ENCODE measurements around the gene RHBDF2.

Gene RHBDF2

DNA sequence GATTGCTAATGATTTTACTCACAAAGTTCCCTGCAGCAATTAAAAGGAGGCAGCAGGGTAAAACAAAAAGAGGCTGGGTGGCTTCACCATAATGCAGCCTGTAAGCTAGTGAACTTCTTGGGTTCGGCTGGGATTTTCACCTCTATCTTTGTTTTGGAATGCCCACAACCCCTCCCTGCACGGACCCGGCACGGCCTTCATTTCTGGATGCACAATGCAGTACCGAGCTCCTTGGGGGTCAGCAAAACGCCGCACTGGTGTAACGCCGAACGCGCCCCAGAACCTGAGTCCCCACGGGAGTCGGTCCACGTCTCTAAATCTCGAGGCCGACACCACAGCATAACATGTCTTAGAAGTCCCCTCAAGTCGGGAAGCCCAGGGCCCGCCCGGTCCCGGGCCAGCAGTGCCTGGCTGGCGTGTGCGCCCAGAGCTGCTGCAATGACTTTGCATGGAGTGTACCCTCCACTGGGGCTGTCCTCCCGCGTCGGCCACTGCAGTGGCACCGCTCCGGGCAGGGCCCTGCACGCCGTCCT lies 49.0 kb downstream of the RHBDF2 start:
- peak overlapping the region; percentile 67 for H3K4me3 ChIP-seq (ENCODE audit: low read depth, low read length)
- no peak for DNase-seq (ENCODE audit: low read depth)
- TF ChIP-seq, protein P1, sequence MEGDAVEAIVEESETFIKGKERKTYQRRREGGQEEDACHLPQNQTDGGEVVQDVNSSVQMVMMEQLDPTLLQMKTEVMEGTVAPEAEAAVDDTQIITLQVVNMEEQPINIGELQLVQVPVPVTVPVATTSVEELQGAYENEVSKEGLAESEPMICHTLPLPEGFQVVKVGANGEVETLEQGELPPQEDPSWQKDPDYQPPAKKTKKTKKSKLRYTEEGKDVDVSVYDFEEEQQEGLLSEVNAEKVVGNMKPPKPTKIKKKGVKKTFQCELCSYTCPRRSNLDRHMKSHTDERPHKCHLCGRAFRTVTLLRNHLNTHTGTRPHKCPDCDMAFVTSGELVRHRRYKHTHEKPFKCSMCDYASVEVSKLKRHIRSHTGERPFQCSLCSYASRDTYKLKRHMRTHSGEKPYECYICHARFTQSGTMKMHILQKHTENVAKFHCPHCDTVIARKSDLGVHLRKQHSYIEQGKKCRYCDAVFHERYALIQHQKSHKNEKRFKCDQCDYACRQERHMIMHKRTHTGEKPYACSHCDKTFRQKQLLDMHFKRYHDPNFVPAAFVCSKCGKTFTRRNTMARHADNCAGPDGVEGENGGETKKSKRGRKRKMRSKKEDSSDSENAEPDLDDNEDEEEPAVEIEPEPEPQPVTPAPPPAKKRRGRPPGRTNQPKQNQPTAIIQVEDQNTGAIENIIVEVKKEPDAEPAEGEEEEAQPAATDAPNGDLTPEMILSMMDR (IDR thresholded peaks at IDR 0.05; ENCODE audit: control insufficient read depth, extremely low read depth, insufficient read depth), result no peak

DNA sequence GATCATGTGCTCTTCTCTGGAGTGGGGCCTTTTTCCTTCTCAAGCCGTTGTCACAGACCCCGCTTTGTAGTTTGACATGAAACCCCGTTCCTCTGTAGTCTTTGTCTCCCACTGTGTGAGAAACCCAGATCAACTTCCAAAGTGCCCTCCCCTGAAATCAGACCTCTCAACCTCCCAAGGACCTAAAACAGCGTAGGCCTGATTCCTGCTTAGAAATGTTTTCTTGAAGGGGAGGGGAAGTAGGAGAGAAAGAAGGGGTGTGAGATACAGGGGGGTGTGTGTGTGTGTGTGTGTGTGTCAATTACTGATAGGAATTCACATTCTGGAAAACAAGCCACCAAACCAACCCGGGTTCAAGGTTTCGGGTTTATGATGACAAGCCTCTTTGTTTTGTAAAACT lies 49.7 kb downstream of the RHBDF2 start:
- H3K4me3 ChIP-seq (ENCODE audit: low read depth, low read length), result peak overlapping the region; percentile 67
- TF ChIP-seq, protein P1 (IDR thresholded peaks at IDR 0.05; ENCODE audit: control insufficient read depth, extremely low read depth, insufficient read depth), result no peak
- no peak for DNase-seq (ENCODE audit: low read depth)

DNA sequence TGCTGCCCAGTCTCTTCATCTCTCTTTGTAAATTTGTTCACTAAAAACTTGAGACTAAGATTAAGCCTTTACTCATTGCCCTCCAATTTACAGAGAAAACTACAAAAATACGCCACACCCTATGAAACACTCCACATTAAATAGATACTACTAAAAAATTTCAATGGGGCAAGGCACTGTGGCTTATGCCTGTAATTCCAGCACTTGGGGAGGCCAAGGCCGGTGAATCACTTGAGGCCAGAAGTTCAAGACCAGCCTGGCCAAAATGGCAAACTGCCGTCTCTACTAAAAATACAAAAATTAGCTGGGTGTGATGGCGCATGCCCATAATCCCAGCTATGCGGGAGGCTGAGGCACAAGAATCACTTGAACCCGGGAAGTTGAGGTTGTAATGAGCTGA lies 52.1 kb downstream of the RHBDF2 start:
- no peak for DNase-seq (ENCODE audit: low read depth)
- TF ChIP-seq, protein P1 (IDR thresholded peaks at IDR 0.05; ENCODE audit: control insufficient read depth, extremely low read depth, insufficient read depth), result no peak
- no peak overlapping the region for H3K4me3 ChIP-seq (ENCODE audit: low read depth, low read length)

DNA sequence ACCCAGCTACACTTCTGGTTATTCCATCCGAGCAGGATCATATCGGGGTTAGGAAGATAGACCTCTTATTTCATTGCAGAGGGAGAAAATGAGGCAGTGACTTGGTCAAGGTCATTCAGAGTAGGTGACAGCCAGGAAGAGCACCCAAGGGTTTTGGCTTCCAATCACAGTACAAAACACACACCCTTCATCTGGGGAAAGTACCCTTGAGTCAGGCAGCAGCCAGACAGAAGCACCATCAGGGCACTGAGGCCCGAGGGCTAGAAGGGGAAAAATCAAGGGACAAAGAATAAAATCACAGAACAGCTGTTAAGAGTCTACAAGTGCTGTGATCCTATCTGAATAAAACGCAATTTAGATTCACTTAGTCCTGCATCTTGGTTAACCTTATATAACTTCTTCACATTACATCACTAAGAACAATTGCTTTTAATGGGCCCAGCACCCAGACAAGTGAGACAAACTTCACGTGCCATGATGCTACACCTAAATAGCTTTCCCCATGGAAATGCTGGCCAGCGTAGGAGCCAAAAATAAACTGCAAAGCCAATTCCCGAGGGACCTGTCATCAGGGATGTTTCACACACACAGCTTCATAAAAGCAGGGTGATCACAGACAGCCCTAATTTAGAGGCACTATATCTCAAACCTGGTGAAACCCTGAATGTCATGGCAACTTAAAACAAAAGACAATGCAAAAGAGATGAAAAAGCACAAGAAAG lies 53.1 kb downstream of the RHBDF2 start:
- no peak for DNase-seq (ENCODE audit: low read depth)
- no peak overlapping the region for H3K4me3 ChIP-seq (ENCODE audit: low read depth, low read length)
- TF ChIP-seq, protein P1 (IDR thresholded peaks at IDR 0.05; ENCODE audit: control insufficient read depth, extremely low read depth, insufficient read depth), result no peak

DNA sequence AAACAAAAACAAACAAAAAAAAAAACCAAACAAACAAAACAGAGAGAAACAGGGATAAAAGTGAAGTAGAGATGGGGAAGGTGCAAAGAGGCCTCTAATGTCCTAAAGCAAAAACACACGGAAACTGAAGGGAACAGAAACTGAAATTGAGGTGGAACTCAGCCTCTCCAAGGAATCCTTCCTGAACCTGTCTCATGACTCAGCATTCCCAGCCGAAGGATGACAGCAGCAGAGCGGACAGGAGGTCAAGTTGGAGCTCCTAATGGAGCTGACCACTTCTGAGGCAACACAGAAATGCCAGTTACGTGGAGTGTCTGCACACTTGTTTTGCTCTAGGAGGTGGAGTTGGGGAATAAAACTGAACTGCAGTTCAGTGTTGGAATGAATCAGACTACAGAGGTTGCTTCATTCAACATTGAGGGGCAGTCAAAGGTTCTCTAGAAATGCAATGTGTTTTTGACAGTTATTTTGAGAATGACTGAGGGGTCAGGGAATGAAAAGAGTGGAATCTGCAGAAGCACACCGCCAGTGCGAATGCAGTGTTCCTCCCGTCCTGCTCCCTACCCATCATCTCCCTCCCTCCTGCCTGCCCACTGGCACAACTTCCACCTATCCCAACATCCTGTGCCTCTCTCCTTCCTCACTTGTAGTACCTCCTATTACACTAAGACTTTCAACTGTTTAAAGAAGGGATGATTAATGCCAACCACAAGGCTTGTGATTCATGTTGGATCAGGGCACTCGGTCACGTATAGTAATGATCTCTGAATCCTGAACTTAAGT lies 54.6 kb downstream of the RHBDF2 start:
- DNase-seq (ENCODE audit: low read depth), result no peak
- peak overlapping the region; percentile 27; the same call in 1 of the 2 replicates for H3K4me3 ChIP-seq (ENCODE audit: low read depth, low read length)
- TF ChIP-seq, protein P1 (IDR thresholded peaks at IDR 0.05; ENCODE audit: control insufficient read depth, extremely low read depth, insufficient read depth), result no peak

DNA sequence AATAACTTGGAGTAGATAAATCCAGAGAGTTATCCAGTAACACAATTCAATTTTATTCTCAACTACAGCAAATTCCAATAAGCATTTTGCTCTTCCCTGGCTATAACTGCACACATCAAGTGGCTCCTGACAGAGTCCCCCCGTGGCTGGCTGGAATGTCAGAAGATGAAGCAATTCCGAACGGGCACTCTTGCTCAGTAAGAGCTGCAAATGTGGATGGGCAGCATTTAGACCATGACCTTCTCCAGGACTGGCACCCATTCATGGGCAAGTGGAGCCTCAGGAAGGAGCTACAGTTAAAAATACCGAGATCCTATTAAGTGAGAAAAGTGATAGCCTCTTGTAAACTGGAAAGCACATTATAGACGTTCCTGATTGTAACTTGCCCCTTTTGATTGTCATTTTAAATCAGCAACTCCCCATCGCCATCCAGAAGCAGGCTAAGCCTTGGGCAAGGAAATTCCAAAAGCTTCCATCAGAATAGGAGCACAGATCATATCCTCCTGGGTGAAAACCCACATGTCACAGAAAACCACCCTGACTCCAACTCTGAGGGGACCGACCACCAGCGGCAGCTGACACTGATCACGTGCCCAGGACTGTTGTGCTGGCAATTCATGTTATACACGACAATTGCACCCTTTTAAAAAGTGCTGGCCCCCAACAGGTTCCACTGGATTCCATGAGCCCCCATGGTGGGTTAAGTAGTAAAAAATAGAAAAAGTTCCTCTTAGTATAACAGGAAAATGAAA lies 55.4 kb downstream of the RHBDF2 start:
- no peak for DNase-seq (ENCODE audit: low read depth)
- peak overlapping the region; percentile 27; the same call in 1 of the 2 replicates for H3K4me3 ChIP-seq (ENCODE audit: low read depth, low read length)
- TF ChIP-seq, protein P1 (IDR thresholded peaks at IDR 0.05; ENCODE audit: control insufficient read depth, extremely low read depth, insufficient read depth), result no peak

Data from LNCaP clone FGC (cell line).